K562 (cell line): ENCODE data around the gene GOLPH3L. TPM values are rescaled to one million over a fixed set of nuclear protein-coding genes. Genes with fewer than 3 reads are reported as not detected.

Experiments
- ARNT ChIP-seq, 2 experiments: fragments of 450-650 bp; IDR thresholded peaks; 2 replicates each; pipeline ENCODE4 v1.6.1; 2016; ENCODE audit warnings: mild to moderate bottlenecking in 1 of 2
- ATF7 ChIP-seq: fragments of 450-650 bp; IDR thresholded peaks from 2 replicates; pipeline ENCODE4 v1.7.1; 2014; ENCODE audit warnings: mild to moderate bottlenecking, moderate library complexity
- MBD2 ChIP-seq: sonication (generic); IDR thresholded peaks from 2 replicates; pipeline ENCODE4 v1.6.1; 2016; ENCODE audit warnings: low read depth, borderline replicate concordance
- MTA3 ChIP-seq: fragments of 450-650 bp; formaldehyde crosslinking; IDR thresholded peaks from 2 replicates; pipeline ENCODE4 v1.6.1; 2017; ENCODE audit warnings: mild to moderate bottlenecking, borderline replicate concordance
- POLR2AphosphoS5 ChIP-seq: IDR thresholded peaks from 2 replicates; pipeline ENCODE4 v1.6.1; 2011; ENCODE audit warnings: mild to moderate bottlenecking, low read depth, low read length, moderate library complexity; ENCODE audit not compliant: control insufficient read depth, insufficient read depth
- SMARCA4 ChIP-seq: fragments of 450-650 bp; IDR thresholded peaks from 2 replicates; pipeline ENCODE4 v1.6.1; 2016
- SMARCE1 ChIP-seq: fragments of 450-650 bp; IDR thresholded peaks from 2 replicates; pipeline ENCODE4 v1.7.1; 2016; ENCODE audit warnings: mild to moderate bottlenecking
- ZKSCAN8 ChIP-seq: fragments of 200-800 bp; sonication (Bioruptor generic); IDR thresholded peaks from 2 replicates; pipeline ENCODE4 v1.6.1; 2016; ENCODE audit warnings: missing genetic modification characterization, missing compliant biosample characterization
- ZNF175 ChIP-seq: fragments of 200-800 bp; sonication (Bioruptor generic); IDR thresholded peaks from 2 replicates; pipeline ENCODE4 v1.6.1; 2016; ENCODE audit warnings: low read depth, mild to moderate bottlenecking, missing genetic modification characterization, missing compliant biosample characterization
- ZNF184 ChIP-seq: sonication (generic); formaldehyde crosslinking; IDR thresholded peaks from 2 replicates; pipeline ENCODE4 v1.5.0; 2020; ENCODE audit warnings: missing genetic modification reagents
- ZNF197 ChIP-seq: fragments of 200-800 bp; sonication (Bioruptor generic); IDR thresholded peaks from 2 replicates; pipeline ENCODE4 v1.6.1; 2016; ENCODE audit warnings: low read depth, missing genetic modification characterization, missing compliant biosample characterization
- ZNF316 ChIP-seq: fragments of 450-650 bp; IDR thresholded peaks from 2 replicates; pipeline ENCODE4 v1.6.1; 2016
- polyA plus RNA-seq, 8 experiments: library from polyadenylated mRNA; depleted of rRNA in 4 of 8; stranded (reverse) in 5 of 8; unstranded in 3 of 8; fragments of >200 nt; fragmentation: Nextera tagmentation in 2 of 8; fragmentation: Illumina TruSeq in 1 of 8; extraction: Ambion mirVana in 2 of 8; extraction: Trizol in 1 of 8; gene quantifications; 2 replicates each; pipeline versions ENCODE4 v1.2.1 to v1.2.3, GENCODE V29; 2011 to 2014; ENCODE audit warnings: inconsistent platforms in 1 of 8, missing spikeins in 1 of 8
- total RNA-seq, 7 experiments: library from RNA; depleted of rRNA in 6 of 7; stranded (reverse); fragments of >200 nt in 6 of 7; fragmentation: Illumina TruSeq in 2 of 7; extraction: Trizol in 2 of 7; gene quantifications; 2 replicates each; pipeline versions ENCODE4 v1.2.1 to v1.2.3, GENCODE V29; 2011 to 2021; ENCODE audit warnings: low replicate concordance in 1 of 7
- TF ChIP-seq, protein P1 (sequence below), 3 experiments: fragments of 200-800 bp in 1 of 3; fragments of 250-450 bp in 1 of 3; fragments of 450-650 bp in 1 of 3; sonication (Bioruptor Pico) in 1 of 3; sonication (Bioruptor generic) in 1 of 3; formaldehyde crosslinking in 1 of 3; IDR thresholded peaks; 2 replicates each; pipeline versions ENCODE4 v1.6.1 to v1.8.0; 2016 to 2022; ENCODE audit warnings: mild to moderate bottlenecking in 2 of 3, missing genetic modification characterization in 2 of 3, missing compliant biosample characterization in 1 of 3, moderate library complexity in 1 of 3
- TF ChIP-seq, protein P2 (sequence below): fragments of 250-450 bp; sonication (Bioruptor Pico); IDR thresholded peaks from 2 replicates; pipeline ENCODE4 v1.8.0; 2022; ENCODE audit warnings: inconsistent platforms
- TF ChIP-seq, protein P3 (sequence below): fragments of 250-450 bp; sonication (Bioruptor Pico); IDR thresholded peaks from 2 replicates; pipeline ENCODE4 v1.4.0; 2020; ENCODE audit warnings: mild to moderate bottlenecking, moderate library complexity
- TF ChIP-seq, protein P4 (sequence below), 2 experiments: IDR thresholded peaks; 2 replicates each; pipeline ENCODE4 v1.6.1; 2011; ENCODE audit warnings: borderline replicate concordance in 1 of 2, control low read depth in 1 of 2, low read depth in 1 of 2, low read length in 1 of 2, mild to moderate bottlenecking in 1 of 2, mixed read lengths in 1 of 2, moderate library complexity in 1 of 2; ENCODE audit not compliant: insufficient read depth in 1 of 2, insufficient read length in 1 of 2, poor library complexity in 1 of 2, severe bottlenecking in 1 of 2; ENCODE audit errors: extremely low read depth in 1 of 2

The GOLPH3L gene
- total and polyA plus RNA-seq, 9 of the 15 experiments (the other 6 are each of a cell fraction or from before 2014, with no cell fraction given) = 8.1 to 42.1 (median 21.6) TPM

DNA sequence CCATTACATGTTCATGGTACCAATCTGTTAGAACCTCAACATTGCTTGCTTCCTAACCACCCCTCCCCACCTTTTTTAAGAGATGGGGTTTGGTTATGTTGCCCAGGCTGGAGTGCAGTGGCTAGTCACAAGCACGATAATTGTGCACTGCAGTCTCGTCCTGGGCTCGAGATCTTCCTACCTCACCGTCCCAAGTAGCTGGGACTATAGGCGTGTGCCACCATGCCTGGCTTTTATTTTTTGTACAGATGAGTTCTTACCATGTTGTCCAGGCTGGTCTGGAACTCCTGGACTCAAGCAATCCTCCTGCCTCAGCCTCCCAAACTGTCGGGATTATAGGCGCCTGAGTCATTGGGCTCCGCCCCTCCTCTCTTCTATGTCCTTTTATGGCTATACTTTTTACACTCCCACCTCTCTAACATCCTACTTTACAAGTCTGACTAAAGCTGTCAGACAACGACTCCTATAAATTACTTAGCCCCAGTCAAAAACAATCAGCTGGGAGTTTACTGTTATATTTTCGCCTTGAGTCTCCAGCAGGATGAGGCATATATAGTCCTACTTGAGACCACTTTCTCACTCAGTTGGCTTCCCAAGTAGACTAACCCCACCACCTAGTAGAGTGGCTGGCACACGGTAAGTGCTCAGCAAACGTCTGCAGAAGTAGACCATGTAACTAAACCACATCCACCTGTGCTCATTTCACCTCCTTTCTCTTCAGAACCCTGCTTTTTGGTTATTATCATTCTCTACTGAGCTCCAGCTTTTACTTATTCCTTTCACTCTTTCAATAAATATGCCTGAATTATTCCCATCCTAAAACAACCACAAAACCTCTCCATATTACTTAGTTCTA is 81.4 kb downstream of the GOLPH3L start (continued):
- TF ChIP-seq SMARCE1 (no peak), MBD2 (0 out of 2 replicates have a peak, but pooled peaks have one; percentile 23), ZNF197 (peak; percentile 68; the same call in 1 of the 2 replicates), POLR2AphosphoS5 (no peak), MTA3 (0 out of 2 replicates have a peak, but pooled peaks have one; percentile 39), ATF7 (peak; percentile 35; the same call in 1 of the 2 replicates), ARNT (IDR thresholded peaks at IDR 0.05) (no peak; a peak in 1 of 4 replicates), ZNF175 (CRISPR knock-in tag) (peak; percentile 96), SMARCA4 (no peak; the same call in 1 of the 2 replicates), ZNF316 (0 out of 2 replicates have a peak, but pooled peaks have one; percentile 5), ZKSCAN8 (peak; percentile 69; the same call in 1 of the 2 replicates), ZNF184 (CRISPR knock-in tag) (no peak)
- TF ChIP-seq, protein P1, sequence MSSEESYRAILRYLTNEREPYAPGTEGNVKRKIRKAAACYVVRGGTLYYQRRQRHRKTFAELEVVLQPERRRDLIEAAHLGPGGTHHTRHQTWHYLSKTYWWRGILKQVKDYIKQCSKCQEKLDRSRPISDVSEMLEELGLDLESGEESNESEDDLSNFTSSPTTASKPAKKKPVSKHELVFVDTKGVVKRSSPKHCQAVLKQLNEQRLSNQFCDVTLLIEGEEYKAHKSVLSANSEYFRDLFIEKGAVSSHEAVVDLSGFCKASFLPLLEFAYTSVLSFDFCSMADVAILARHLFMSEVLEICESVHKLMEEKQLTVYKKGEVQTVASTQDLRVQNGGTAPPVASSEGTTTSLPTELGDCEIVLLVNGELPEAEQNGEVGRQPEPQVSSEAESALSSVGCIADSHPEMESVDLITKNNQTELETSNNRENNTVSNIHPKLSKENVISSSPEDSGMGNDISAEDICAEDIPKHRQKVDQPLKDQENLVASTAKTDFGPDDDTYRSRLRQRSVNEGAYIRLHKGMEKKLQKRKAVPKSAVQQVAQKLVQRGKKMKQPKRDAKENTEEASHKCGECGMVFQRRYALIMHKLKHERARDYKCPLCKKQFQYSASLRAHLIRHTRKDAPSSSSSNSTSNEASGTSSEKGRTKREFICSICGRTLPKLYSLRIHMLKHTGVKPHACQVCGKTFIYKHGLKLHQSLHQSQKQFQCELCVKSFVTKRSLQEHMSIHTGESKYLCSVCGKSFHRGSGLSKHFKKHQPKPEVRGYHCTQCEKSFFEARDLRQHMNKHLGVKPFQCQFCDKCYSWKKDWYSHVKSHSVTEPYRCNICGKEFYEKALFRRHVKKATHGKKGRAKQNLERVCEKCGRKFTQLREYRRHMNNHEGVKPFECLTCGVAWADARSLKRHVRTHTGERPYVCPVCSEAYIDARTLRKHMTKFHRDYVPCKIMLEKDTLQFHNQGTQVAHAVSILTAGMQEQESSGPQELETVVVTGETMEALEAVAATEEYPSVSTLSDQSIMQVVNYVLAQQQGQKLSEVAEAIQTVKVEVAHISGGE (CRISPR knock-in tag; IDR thresholded peaks at IDR 0.05) = peak in 1 of 3 experiments; percentile 54; a peak in 1 of 6 replicates
- TF ChIP-seq, protein P2, sequence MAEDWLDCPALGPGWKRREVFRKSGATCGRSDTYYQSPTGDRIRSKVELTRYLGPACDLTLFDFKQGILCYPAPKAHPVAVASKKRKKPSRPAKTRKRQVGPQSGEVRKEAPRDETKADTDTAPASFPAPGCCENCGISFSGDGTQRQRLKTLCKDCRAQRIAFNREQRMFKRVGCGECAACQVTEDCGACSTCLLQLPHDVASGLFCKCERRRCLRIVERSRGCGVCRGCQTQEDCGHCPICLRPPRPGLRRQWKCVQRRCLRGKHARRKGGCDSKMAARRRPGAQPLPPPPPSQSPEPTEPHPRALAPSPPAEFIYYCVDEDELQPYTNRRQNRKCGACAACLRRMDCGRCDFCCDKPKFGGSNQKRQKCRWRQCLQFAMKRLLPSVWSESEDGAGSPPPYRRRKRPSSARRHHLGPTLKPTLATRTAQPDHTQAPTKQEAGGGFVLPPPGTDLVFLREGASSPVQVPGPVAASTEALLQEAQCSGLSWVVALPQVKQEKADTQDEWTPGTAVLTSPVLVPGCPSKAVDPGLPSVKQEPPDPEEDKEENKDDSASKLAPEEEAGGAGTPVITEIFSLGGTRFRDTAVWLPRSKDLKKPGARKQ (CRISPR knock-in tag) = 0 out of 2 replicates have a peak, but pooled peaks have one; percentile 52
- TF ChIP-seq, protein P3, sequence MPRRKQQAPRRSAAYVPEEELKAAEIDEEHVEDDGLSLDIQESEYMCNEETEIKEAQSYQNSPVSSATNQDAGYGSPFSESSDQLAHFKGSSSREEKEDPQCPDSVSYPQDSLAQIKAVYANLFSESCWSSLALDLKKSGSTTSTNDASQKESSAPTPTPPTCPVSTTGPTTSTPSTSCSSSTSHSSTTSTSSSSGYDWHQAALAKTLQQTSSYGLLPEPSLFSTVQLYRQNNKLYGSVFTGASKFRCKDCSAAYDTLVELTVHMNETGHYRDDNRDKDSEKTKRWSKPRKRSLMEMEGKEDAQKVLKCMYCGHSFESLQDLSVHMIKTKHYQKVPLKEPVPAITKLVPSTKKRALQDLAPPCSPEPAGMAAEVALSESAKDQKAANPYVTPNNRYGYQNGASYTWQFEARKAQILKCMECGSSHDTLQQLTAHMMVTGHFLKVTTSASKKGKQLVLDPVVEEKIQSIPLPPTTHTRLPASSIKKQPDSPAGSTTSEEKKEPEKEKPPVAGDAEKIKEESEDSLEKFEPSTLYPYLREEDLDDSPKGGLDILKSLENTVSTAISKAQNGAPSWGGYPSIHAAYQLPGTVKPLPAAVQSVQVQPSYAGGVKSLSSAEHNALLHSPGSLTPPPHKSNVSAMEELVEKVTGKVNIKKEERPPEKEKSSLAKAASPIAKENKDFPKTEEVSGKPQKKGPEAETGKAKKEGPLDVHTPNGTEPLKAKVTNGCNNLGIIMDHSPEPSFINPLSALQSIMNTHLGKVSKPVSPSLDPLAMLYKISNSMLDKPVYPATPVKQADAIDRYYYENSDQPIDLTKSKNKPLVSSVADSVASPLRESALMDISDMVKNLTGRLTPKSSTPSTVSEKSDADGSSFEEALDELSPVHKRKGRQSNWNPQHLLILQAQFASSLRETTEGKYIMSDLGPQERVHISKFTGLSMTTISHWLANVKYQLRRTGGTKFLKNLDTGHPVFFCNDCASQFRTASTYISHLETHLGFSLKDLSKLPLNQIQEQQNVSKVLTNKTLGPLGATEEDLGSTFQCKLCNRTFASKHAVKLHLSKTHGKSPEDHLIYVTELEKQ (CRISPR knock-in tag) = 0 out of 2 replicates have a peak, but pooled peaks have one; percentile 41
- TF ChIP-seq, protein P4, sequence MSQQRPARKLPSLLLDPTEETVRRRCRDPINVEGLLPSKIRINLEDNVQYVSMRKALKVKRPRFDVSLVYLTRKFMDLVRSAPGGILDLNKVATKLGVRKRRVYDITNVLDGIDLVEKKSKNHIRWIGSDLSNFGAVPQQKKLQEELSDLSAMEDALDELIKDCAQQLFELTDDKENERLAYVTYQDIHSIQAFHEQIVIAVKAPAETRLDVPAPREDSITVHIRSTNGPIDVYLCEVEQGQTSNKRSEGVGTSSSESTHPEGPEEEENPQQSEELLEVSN (IDR thresholded peaks at IDR 0.05; ENCODE audit: borderline replicate concordance in 1 of 2, extremely low read depth in 1 of 2, insufficient read depth in 1 of 2, insufficient read length in 1 of 2, low read depth in 1 of 2, low read length in 1 of 2, poor library complexity in 1 of 2, severe bottlenecking in 1 of 2) = no peak
